Peyer's patch (tissue), 4 donors: ENCODE data around the gene NOL9. TPM values are rescaled to one million over a fixed set of nuclear protein-coding genes. Genes with fewer than 3 reads are reported as not detected.

Experiments
- DNase-seq, 3 donors: peaks; one replicate each; pipeline ENCODE4 v3.0.0-alpha.2; 2017 to 2019
- H3K27ac ChIP-seq, 4 donors: fragments of 200-600 bp; sonication (generic); one replicate each; pipeline ENCODE4 v1.5.1; 2016 to 2019
- H3K27me3 ChIP-seq, 2 donors: fragments of 200-600 bp; sonication (generic); one replicate each; pipeline ENCODE4 v1.5.1; 2019
- H3K36me3 ChIP-seq, 3 donors: fragments of 200-600 bp; sonication (generic); one replicate each; pipeline ENCODE4 v1.5.1; 2016 to 2019
- H3K4me1 ChIP-seq, 4 donors: fragments of 200-600 bp; sonication (generic); one replicate each; pipeline ENCODE4 v1.5.1; 2016 to 2019
- H3K4me3 ChIP-seq, 4 donors: fragments of 200-600 bp; sonication (generic); 1 replicate in 3 of 4; 2 replicates in 1 of 4; pipeline ENCODE4 v1.5.1; 2016 to 2019; ENCODE audit warnings: mild to moderate bottlenecking in 1 of 4
- H3K9me3 ChIP-seq, 4 donors: fragments of 200-600 bp; sonication (generic); one replicate each; pipeline ENCODE4 v1.5.1; 2016 to 2019; ENCODE audit warnings: mild to moderate bottlenecking in 1 of 4
- CTCF ChIP-seq, 6 experiments: fragments of 450-650 bp in 4 of 6; fragments of 200-600 bp in 2 of 6; sonication (generic) in 1 of 6; IDR thresholded peaks; one replicate each; pipeline ENCODE4 v1.5.1; 2017 to 2019; ENCODE audit warnings: antibody characterized with exemption in 6 of 6, mild to moderate bottlenecking in 3 of 6, moderate library complexity in 1 of 6
- POLR2A ChIP-seq, 2 donors: fragments of 450-650 bp; IDR thresholded peaks; one replicate each; pipeline ENCODE4 v1.5.1; 2017; ENCODE audit warnings: antibody characterized with exemption in 2 of 2, mild to moderate bottlenecking in 2 of 2, moderate library complexity in 2 of 2
- total RNA-seq, 4 donors: library from RNA; depleted of rRNA; stranded (reverse); fragments of >200 nt; gene quantifications; one replicate each; pipeline ENCODE4 v1.1.0, GENCODE V29; 2016

NOL9 gene
- total RNA-seq, 4 donors from 2014 or later: 19.0 to 28.0 (median 22.5) TPM

- Histone ChIP-seq H3K27ac (no peak overlapping the region), H3K9me3 (no peaks in the 10 kb centered on the region), H3K4me3 (no peak overlapping the region), H3K36me3 (no peaks in the 10 kb centered on the region), H3K27me3 (no peaks in the 10 kb centered on the region), H3K4me1 (no peaks in the 10 kb centered on the region)
- DNase-seq: no peak
- TF ChIP-seq POLR2A (IDR thresholded peaks at IDR 0.05) (no peak), CTCF (IDR thresholded peaks at IDR 0.05) (no peak)
Observed at GRCh38 chr1:6512908-6513280, 41.4 kb downstream of the NOL9 start.

GRCh38 chr1:6512245-6512907 lies 41.9 kb downstream of the NOL9 start:
- no peaks in the 10 kb centered on the region for H3K4me1 ChIP-seq
- no peaks in the 10 kb centered on the region for H3K36me3 ChIP-seq
- no peak for DNase-seq
- H3K9me3 ChIP-seq: no peaks in the 10 kb centered on the region
- no peaks in the 10 kb centered on the region for H3K27me3 ChIP-seq
- no peak overlapping the region for H3K27ac ChIP-seq
- no peak overlapping the region for H3K4me3 ChIP-seq
- TF ChIP-seq POLR2A (IDR thresholded peaks at IDR 0.05) (no peak), CTCF (IDR thresholded peaks at IDR 0.05) (no peak)

GRCh38 chr1:6511561-6512244 lies 42.6 kb downstream of the NOL9 start:
- DNase-seq: no peak
- Histone ChIP-seq H3K9me3 (no peaks in the 10 kb centered on the region), H3K36me3 (no peaks in the 10 kb centered on the region), H3K27ac (no peak overlapping the region), H3K27me3 (no peaks in the 10 kb centered on the region), H3K4me3 (no peak overlapping the region), H3K4me1 (no peaks in the 10 kb centered on the region)
- no peak for TF ChIP-seq POLR2A (IDR thresholded peaks at IDR 0.05)
- no peak for TF ChIP-seq CTCF (IDR thresholded peaks at IDR 0.05)

DNA sequence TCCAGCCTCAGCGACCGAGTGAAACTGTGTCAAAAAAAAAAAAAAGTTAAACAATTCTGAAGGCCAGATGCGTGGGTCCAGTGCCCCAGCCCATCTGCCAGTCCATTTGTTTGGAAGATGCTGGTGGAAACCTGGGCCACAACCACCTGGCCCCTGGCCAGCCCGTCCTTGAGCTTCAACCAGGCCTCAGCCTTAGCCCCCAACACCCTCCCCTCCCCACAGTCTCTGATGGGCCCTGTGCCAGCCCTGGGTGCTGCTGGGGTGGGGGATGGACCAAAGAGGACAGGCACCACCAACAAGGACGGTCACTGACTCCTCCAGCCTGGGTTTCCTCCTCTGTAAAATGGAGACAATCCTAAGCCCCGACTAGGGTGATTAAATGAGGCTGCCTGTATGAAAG lies 43.3 kb downstream of the NOL9 start:
- no peaks in the 10 kb centered on the region for H3K27me3 ChIP-seq
- no peaks in the 10 kb centered on the region for H3K36me3 ChIP-seq
- no peak for DNase-seq
- no peaks in the 10 kb centered on the region for H3K9me3 ChIP-seq
- H3K4me3 ChIP-seq: no peak overlapping the region
- no peak overlapping the region for H3K27ac ChIP-seq
- TF ChIP-seq CTCF (IDR thresholded peaks at IDR 0.05) (no peak), POLR2A (IDR thresholded peaks at IDR 0.05) (no peak)
- no peaks in the 10 kb centered on the region for H3K4me1 ChIP-seq

DNA sequence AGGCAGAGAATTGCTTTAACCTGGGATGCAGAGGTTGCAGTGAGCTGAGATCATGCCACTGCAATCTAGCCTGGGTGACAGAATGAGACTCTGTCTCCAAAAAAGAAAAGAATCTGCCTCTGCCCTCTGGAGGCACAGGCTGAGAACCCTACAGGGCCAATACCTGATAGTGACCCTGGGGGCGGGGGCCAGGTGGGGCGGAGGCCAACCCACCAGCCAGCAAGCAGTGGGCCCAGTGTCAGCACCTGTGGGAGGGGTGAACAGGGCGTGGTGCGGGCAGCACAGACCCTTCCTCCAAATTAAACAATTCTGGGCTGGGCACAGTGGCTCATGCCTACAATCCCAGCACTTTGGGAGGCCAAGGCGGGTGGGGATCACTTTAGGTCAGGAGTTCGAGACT lies 43.8 kb downstream of the NOL9 start:
- H3K4me1 ChIP-seq: no peaks in the 10 kb centered on the region
- TF ChIP-seq CTCF (IDR thresholded peaks at IDR 0.05) (no peak), POLR2A (IDR thresholded peaks at IDR 0.05) (no peak)
- DNase-seq: no peak
- no peaks in the 10 kb centered on the region for H3K9me3 ChIP-seq
- H3K27me3 ChIP-seq: no peaks in the 10 kb centered on the region
- no peak overlapping the region for H3K27ac ChIP-seq
- H3K36me3 ChIP-seq: no peaks in the 10 kb centered on the region
- H3K4me3 ChIP-seq: no peak overlapping the region
